Activated B cell treated with CpG ODN at 0.5 μM for 24 hours (primary cell): ENCODE results near the gene NFYA. TPM values are rescaled to one million over a fixed set of nuclear protein-coding genes. Genes with fewer than 3 reads are reported as not detected.

Experiments
- ATAC-seq: fragments of 200-7000 bp; cut with Tn5 transposase; one replicate; pipeline ENCODE4 v1.10.0; 2021; ENCODE audit warnings: low read depth, mild to moderate bottlenecking, moderate library complexity
- CTCF ChIA-PET: fragments of 350-600 bp; sonication (Branson Sonifier 250); formaldehyde crosslinking; loops from one replicate; lab custom pipeline; 2021; ENCODE audit warnings: antibody characterized with exemption; lab: Charles Lee
- POLR2A ChIA-PET: fragments of 350-600 bp; sonication (Branson Sonifier 250); formaldehyde crosslinking; loops from one replicate; lab custom pipeline; 2021; ENCODE audit warnings: antibody characterized with exemption; lab: Charles Lee
- DNase-seq: peaks from one replicate; pipeline ENCODE4 v3.0.0; 2022
- H3K27ac Mint-ChIP-seq: one replicate; pipeline ENCODE4 v1.8.0; 2020; ENCODE audit warnings: mixed read lengths
- H3K27me3 Mint-ChIP-seq: one replicate; pipeline ENCODE4 v1.8.0; 2021; ENCODE audit warnings: mixed read lengths
- H3K36me3 Mint-ChIP-seq: one replicate; pipeline ENCODE4 v1.8.0; 2021; ENCODE audit warnings: low read depth, mixed read lengths
- H3K4me1 Mint-ChIP-seq: one replicate; pipeline ENCODE4 v1.8.0; 2021; ENCODE audit warnings: mixed read lengths
- H3K4me3 Mint-ChIP-seq: one replicate; pipeline ENCODE4 v1.8.0; 2020; ENCODE audit warnings: mild to moderate bottlenecking, mixed read lengths
- H3K9me3 Mint-ChIP-seq: one replicate; pipeline ENCODE4 v1.8.0; 2020; ENCODE audit warnings: mixed read lengths
- CTCF ChIP-seq: fragments of 200-600 bp; IDR thresholded peaks from one replicate; pipeline ENCODE4 v1.8.0; 2022; ENCODE audit warnings: antibody characterized with exemption, mild to moderate bottlenecking
- intact Hi-C: fragments of 100-400 bp; cut with micrococcal nuclease; formaldehyde crosslinking; loops from one replicate; pipeline ENCODE4 v1.15.1; 2024
- total RNA-seq: library from RNA; stranded (reverse); gene quantifications from 2 replicates; pipeline ENCODE4 v1.2.3, GENCODE V29; 2022

NFYA gene
- total RNA-seq: 33.7 and 35.1 TPM in 2 replicates

- DNase-seq: no peak
- Mint-ChIP-seq H3K4me1 (peaks cover 47% of the 10 kb centered on the region), H3K9me3 (no peaks in the 10 kb centered on the region), H3K27me3 (no peaks in the 10 kb centered on the region), H3K27ac (peak within 1 kb of the TSS; percentile 98), H3K4me3 (peak within 1 kb of the TSS; percentile 96), H3K36me3 (peaks cover 49% of the 10 kb centered on the region)
- peak; percentile 63 for ATAC-seq
- no peak for TF ChIP-seq CTCF
- intact Hi-C loops: loop anchor here (1.0 to 10.0 kb wide), 11 partner anchors 110 to 1958 kb away; partner anchors contain the start of genes FOXP4, SAYSD1, TBCC and TFEB
- CTCF ChIA-PET: interaction anchor here (1.0 to 1.2 kb wide), 2 partner anchors 44 to 109 kb away, joined by 3 read pairs; no protein-coding TSS in a partner anchor
- POLR2A ChIA-PET: interaction anchor here (0.6 to 1.5 kb wide), 11 partner anchors 14 to 1710 kb away, joined by 3 to 13 read pairs (median 3); partner anchors contain the start of genes APOBEC2 and TREML2
Measured at GRCh38 chr6:41072836-41073202, at the start of gene NFYA. TSS of gene NFYA (plus strand) at chr6:41072974. CDS start at chr6:41079090, 6,116 bp downstream.

- Mint-ChIP-seq H3K27me3 (peaks cover 3% of the 10 kb centered on the region), H3K36me3 (no peaks in the 10 kb centered on the region), H3K4me3 (no peak overlapping the region), H3K4me1 (peaks cover 10% of the 10 kb centered on the region), H3K27ac (no peak overlapping the region), H3K9me3 (peaks cover 3% of the 10 kb centered on the region)
- POLR2A ChIA-PET: no interaction called here
- intact Hi-C loops: no loop called here
- DNase-seq (no peak), ATAC-seq (no peak)
- CTCF ChIA-PET: no interaction called here
- TF ChIP-seq CTCF: no peak
Measured at GRCh38 chr6:41023114-41023513, 49.7 kb upstream of the NFYA start.

GRCh38 chr6:41025966-41026530 is 46.7 kb upstream of the NFYA start:
- H3K27me3 Mint-ChIP-seq: no peaks in the 10 kb centered on the region
- ChIA-PET CTCF (interaction anchor here (1.0 to 1.9 kb wide), 3 partner anchors 9 to 1664 kb away, joined by 3 to 4 read pairs (median 4); no protein-coding TSS in a partner anchor), POLR2A (no interaction called here)
- intact Hi-C loops: loop anchor here (5.0 kb wide), 1 partner anchor 1664 kb away; no protein-coding TSS in a partner anchor
- H3K9me3 Mint-ChIP-seq: no peaks in the 10 kb centered on the region
- H3K4me3 Mint-ChIP-seq: no peak overlapping the region
- DNase-seq (no peak), ATAC-seq (no peak)
- H3K36me3 Mint-ChIP-seq: no peaks in the 10 kb centered on the region
- no peak overlapping the region for H3K27ac Mint-ChIP-seq
- peaks cover 20% of the 10 kb centered on the region for H3K4me1 Mint-ChIP-seq
- TF ChIP-seq CTCF: no peak

GRCh38 chr6:41027241-41027640 is 45.5 kb upstream of the NFYA start:
- Mint-ChIP-seq H3K27me3 (no peaks in the 10 kb centered on the region), H3K9me3 (no peaks in the 10 kb centered on the region), H3K27ac (peak overlapping the region; percentile 20), H3K4me1 (peaks cover 20% of the 10 kb centered on the region), H3K4me3 (peak overlapping the region; percentile 84), H3K36me3 (no peaks in the 10 kb centered on the region)
- no peak for ATAC-seq
- CTCF ChIA-PET: interaction anchor here (1.0 to 2.1 kb wide), 6 partner anchors 10 to 1665 kb away, joined by 3 to 16 read pairs (median 8); no protein-coding TSS in a partner anchor
- TF ChIP-seq CTCF: no peak
- intact Hi-C loops: loop anchor here (1.0 to 5.0 kb wide), 2 partner anchors 21 to 1665 kb away; no protein-coding TSS in a partner anchor
- POLR2A ChIA-PET: interaction anchor here (1.4 to 1.5 kb wide), 2 partner anchors 44 to 46 kb away, joined by 8 to 10 read pairs; partner anchors contain the start of genes NFYA and OARD1
- no peak for DNase-seq
